SJCRH30 (cell line): ENCODE results near the gene UQCC2. TPM values are rescaled to one million over a fixed set of nuclear protein-coding genes. Genes with fewer than 3 reads are reported as not detected.
A peak's percentile ranks its signal among the peaks of the same experiment; 100 is the strongest.

Experiments used
- DNase-seq, 2 experiments: peaks; one replicate each; pipeline ENCODE4 v3.0.0-alpha.2; 2015 to 2020
- H3K27ac ChIP-seq: fragments of 250-450 bp; sonication (Bioruptor Pico); 2 replicates; pipeline ENCODE4 v1.5.1; 2020; ENCODE audit warnings: mild to moderate bottlenecking, moderate library complexity
- H3K27me3 ChIP-seq: fragments of 250-450 bp; sonication (Bioruptor Pico); 2 replicates; pipeline ENCODE4 v1.5.1; 2020; ENCODE audit warnings: mild to moderate bottlenecking, moderate library complexity
- H3K36me3 ChIP-seq: fragments of 250-450 bp; sonication (Bioruptor Pico); 2 replicates; pipeline ENCODE4 v1.5.1; 2020; ENCODE audit warnings: mild to moderate bottlenecking, moderate library complexity
- H3K4me1 ChIP-seq: fragments of 250-450 bp; sonication (Bioruptor Pico); 2 replicates; pipeline ENCODE4 v1.5.1; 2020; ENCODE audit warnings: mild to moderate bottlenecking, moderate library complexity
- H3K4me3 ChIP-seq: fragments of 250-450 bp; sonication (Bioruptor Pico); 2 replicates; pipeline ENCODE4 v1.5.1; 2020; ENCODE audit warnings: mild to moderate bottlenecking, moderate library complexity
- H3K9me3 ChIP-seq: fragments of 250-450 bp; sonication (Bioruptor Pico); replicated peaks from 2 replicates; pipeline ENCODE4 v1.5.1; 2020; ENCODE audit warnings: mild to moderate bottlenecking, moderate library complexity
- total RNA-seq: library from RNA; depleted of rRNA; stranded (reverse); fragments of >200 nt; shearing (Covaris generic); gene quantifications from 2 replicates; pipeline ENCODE4 v1.2.3, GENCODE V29; 2014

Gene UQCC2
- total RNA-seq, 1 experiment from 2014 or later: 30.7 TPM

DNA sequence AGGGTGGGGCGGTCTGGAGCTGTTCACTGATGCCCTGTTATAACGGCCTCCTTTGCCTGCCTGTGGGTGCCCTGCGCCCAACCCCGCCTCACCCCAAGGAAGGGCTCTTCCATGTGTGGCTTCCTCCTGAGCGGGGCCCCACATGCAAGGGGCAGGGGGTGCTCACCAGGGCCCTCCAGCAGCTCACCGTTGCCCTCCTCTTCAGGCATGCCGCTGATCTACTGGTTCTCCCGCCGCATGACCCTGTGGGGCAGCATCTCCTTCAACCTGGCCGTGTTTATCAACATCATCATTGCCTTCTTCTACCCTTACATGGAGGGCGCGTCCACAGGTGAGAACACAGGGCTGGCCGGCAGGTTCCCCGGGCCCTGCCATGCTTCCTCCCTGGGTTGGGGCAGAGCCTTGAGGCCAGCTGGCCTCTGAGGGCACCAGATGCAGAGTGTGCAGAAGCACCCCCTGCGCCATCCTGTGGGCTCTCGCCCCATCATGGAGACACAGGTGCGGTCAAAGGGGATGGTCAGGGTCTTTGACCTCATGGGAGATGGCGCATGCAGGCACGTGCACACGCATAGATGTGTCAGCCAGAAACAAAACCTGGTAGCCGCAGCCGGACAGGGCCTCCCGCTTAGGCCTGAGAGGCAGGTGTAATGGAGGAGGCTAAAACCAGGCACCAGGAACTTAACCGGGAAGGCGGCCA, 22.9 kb downstream of the UQCC2 start:
- no peaks in the 10 kb centered on the region for H3K9me3 ChIP-seq
- H3K27me3 ChIP-seq: no peaks in the 10 kb centered on the region
- H3K4me3 ChIP-seq: no peak overlapping the region
- no peak for DNase-seq
- no peak overlapping the region for H3K27ac ChIP-seq
- H3K36me3 ChIP-seq: no peaks in the 10 kb centered on the region
- H3K4me1 ChIP-seq: peaks cover 22% of the 10 kb centered on the region

DNA sequence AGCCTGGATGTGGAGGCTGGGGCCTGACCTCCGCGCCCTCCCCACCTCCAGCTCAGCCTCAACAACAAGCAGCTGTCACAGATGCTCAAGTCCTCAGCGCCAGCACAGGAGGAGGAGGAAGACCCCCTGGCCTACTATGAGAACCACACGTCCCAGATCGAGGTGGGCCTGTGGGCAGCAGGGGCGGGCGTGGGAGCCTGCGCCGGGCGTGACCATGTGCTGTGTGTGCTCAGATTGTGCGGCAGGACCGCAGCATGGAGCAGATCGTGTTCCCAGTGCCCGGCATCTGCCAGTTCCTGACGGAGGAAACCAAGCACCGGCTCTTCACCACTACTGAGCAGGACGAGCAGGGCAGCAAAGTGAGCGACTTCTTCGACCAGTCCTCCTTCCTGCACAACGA, 23.5 kb downstream of the UQCC2 start:
- H3K36me3 ChIP-seq: no peaks in the 10 kb centered on the region

GRCh38 chr6:33686981-33687975, 24.2 kb downstream of the UQCC2 start:
- no peak overlapping the region for H3K27ac ChIP-seq
- H3K9me3 ChIP-seq: no peaks in the 10 kb centered on the region
- DNase-seq: no peak
- H3K4me1 ChIP-seq: peaks cover 9% of the 10 kb centered on the region
- H3K27me3 ChIP-seq: no peaks in the 10 kb centered on the region
- no peak overlapping the region for H3K4me3 ChIP-seq
- H3K36me3 ChIP-seq: no peaks in the 10 kb centered on the region

More for the DNA sequence above, 23.5 kb downstream of the UQCC2 start:
- no peak overlapping the region for H3K27ac ChIP-seq
- H3K4me3 ChIP-seq: no peak overlapping the region
- peaks cover 16% of the 10 kb centered on the region for H3K4me1 ChIP-seq
- no peaks in the 10 kb centered on the region for H3K9me3 ChIP-seq
- H3K27me3 ChIP-seq: no peaks in the 10 kb centered on the region
- no peak for DNase-seq

DNA sequence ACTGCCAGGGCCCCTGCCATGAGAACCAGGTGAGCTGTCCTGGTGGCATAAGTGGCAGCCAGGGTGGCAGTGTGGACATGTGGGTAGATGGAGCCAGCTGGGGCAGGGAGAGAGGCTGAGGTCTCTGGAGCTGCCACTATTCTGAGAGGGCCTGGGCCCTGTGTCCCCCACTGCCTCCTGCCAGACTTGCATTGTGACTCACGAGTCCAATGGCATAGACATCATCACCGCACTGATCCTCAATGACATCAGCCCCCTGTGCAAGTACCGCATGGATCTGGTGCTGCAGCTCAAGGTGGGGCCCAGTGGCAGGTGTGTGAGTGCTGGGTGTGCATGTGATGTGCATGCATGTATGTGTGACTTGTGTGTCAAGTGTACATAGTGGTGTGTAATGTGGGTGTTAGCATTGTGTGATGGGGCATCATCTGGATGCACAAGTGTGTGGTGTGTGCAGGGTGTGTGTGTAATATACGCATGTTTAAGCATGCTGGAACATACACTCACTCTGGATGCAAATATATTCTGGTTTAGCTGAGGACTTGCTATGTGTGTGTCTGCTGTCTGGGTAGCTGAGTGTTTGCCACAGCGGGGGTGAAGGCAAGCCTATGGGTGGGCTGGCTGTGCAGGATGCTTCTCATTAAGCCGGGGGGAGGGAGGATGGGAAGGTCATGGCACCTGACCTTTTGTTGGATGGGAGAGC, 25.1 kb downstream of the UQCC2 start:
- no peak overlapping the region for H3K4me3 ChIP-seq
- no peaks in the 10 kb centered on the region for H3K36me3 ChIP-seq
- no peak for DNase-seq
- no peaks in the 10 kb centered on the region; the same call in 1 of the 2 replicates for H3K4me1 ChIP-seq
- H3K27me3 ChIP-seq: no peaks in the 10 kb centered on the region
- H3K27ac ChIP-seq: no peak overlapping the region
- H3K9me3 ChIP-seq: no peaks in the 10 kb centered on the region

GRCh38 chr6:33685411-33686224, 25.9 kb downstream of the UQCC2 start:
- Histone ChIP-seq H3K27ac (no peak overlapping the region), H3K36me3 (no peaks in the 10 kb centered on the region), H3K4me3 (no peak overlapping the region), H3K9me3 (no peaks in the 10 kb centered on the region), H3K4me1 (no peaks in the 10 kb centered on the region), H3K27me3 (no peaks in the 10 kb centered on the region)
- DNase-seq: no peak

DNA sequence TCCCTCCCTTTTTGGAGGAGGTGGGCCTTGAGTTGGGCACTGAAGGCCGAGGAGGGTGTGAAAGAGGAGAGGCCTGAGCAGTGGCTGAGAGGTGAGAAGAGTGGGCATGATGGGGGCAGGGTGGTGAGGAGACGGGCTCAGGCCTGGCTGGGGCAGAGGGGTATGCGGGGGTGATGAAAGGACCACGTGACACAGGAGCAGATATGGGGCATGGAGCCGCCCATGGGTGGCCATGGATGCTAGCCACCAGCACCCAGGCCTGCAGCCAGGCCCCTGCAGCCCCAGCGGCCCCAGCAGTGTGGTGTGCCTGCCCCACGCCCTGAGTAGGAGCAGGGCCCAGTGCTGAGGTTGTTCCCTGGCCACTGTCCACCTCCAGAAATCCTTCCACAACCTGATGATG, 26.5 kb downstream of the UQCC2 start:
- no peaks in the 10 kb centered on the region for H3K36me3 ChIP-seq
- H3K9me3 ChIP-seq: no peaks in the 10 kb centered on the region
- no peak overlapping the region for H3K4me3 ChIP-seq
- H3K27ac ChIP-seq: no peak overlapping the region
- no peaks in the 10 kb centered on the region for H3K4me1 ChIP-seq
- no peak for DNase-seq
- H3K27me3 ChIP-seq: no peaks in the 10 kb centered on the region

DNA sequence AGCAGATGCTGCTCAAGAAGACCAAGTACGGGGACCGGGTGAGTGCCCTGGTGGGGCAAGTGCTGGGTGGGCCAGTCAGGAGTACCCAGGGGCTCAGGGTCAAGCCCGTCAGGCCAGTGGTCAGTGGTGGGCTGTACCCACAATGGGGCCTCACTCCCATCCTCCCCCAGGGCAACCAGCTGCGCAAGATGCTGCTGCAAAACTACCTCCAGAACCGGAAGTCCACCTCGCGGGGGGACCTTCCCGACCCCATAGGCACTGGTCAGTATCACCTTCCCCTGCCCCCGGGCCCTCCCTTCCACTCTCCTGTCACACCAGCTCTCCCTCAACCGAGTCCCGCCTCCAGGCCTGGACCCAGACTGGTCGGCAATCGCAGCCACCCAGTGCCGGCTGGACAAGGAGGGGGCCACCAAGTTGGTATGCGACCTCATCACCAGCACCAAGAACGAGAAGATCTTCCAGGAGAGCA, 27.0 kb downstream of the UQCC2 start:
- H3K36me3 ChIP-seq: no peaks in the 10 kb centered on the region
- DNase-seq: no peak
- no peaks in the 10 kb centered on the region for H3K27me3 ChIP-seq

GRCh38 chr6:33683576-33684427, 27.7 kb downstream of the UQCC2 start:
- Histone ChIP-seq H3K9me3 (no peaks in the 10 kb centered on the region), H3K4me3 (no peak overlapping the region), H3K27me3 (no peaks in the 10 kb centered on the region), H3K27ac (no peak overlapping the region), H3K36me3 (no peaks in the 10 kb centered on the region), H3K4me1 (no peaks in the 10 kb centered on the region)
- DNase-seq: no peak

More for the DNA sequence above, 27.0 kb downstream of the UQCC2 start:
- no peaks in the 10 kb centered on the region for H3K4me1 ChIP-seq
- no peak overlapping the region for H3K4me3 ChIP-seq
- no peak overlapping the region for H3K27ac ChIP-seq
- H3K9me3 ChIP-seq: no peaks in the 10 kb centered on the region

GRCh38 chr6:33683051-33683571, 28.4 kb downstream of the UQCC2 start:
- DNase-seq: peak in 1 of 2 experiments; percentile 35
- Histone ChIP-seq H3K4me1 (no peaks in the 10 kb centered on the region), H3K27ac (no peak overlapping the region), H3K27me3 (no peaks in the 10 kb centered on the region), H3K4me3 (no peak overlapping the region), H3K36me3 (no peaks in the 10 kb centered on the region), H3K9me3 (no peaks in the 10 kb centered on the region)

DNA sequence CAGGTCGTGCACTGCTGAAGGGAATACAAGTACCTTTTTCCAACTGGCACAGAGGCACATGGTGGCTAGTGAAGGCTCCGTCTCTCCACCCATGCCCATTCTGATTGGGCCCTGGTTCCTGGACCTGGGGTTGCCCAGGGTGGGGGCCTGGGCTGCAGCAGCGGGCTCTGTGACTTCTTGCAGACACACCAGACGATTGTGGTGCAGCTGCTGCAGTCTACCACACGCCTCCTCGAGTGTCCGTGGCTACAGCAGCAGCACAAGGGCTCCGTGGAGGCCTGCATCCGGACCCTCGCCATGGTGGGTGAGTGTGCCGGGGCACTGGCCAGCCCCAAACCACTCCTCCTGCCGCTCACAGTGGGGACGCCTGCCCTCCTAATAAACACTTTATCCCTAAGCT, 29.2 kb downstream of the UQCC2 start:
- no peaks in the 10 kb centered on the region; the same call in 1 of the 2 replicates for H3K4me1 ChIP-seq
- H3K27me3 ChIP-seq: no peaks in the 10 kb centered on the region
- no peaks in the 10 kb centered on the region for H3K9me3 ChIP-seq
- no peak overlapping the region for H3K4me3 ChIP-seq
- no peak overlapping the region for H3K27ac ChIP-seq
- no peaks in the 10 kb centered on the region for H3K36me3 ChIP-seq
- no peak for DNase-seq

DNA sequence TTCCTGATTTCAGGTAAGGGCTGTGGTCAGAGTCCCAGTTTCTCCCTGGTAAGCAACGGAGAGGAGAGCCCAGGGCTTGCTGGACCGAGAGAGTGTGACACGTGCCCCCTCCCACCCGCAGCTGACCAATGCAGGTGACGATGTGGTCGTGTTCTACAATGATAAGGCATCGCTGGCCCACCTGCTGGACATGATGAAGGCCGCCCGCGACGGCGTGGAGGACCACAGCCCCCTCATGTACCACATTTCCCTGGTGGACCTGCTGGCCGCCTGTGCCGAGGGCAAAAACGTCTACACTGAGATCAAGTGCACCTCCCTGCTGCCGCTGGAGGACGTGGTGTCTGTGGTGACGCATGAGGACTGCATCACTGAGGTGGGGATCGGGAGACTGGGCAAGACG, 31.7 kb downstream of the UQCC2 start:
- no peak overlapping the region for H3K27ac ChIP-seq
- no peaks in the 10 kb centered on the region for H3K9me3 ChIP-seq
- H3K36me3 ChIP-seq: no peaks in the 10 kb centered on the region
- no peaks in the 10 kb centered on the region for H3K27me3 ChIP-seq
- DNase-seq: no peak
- no peaks in the 10 kb centered on the region; the same call in 1 of the 2 replicates for H3K4me1 ChIP-seq
- no peak overlapping the region for H3K4me3 ChIP-seq

- Histone ChIP-seq H3K27me3 (no peaks in the 10 kb centered on the region), H3K4me3 (no peak overlapping the region), H3K9me3 (no peaks in the 10 kb centered on the region), H3K4me1 (no peaks in the 10 kb centered on the region; the same call in 1 of the 2 replicates), H3K27ac (no peak overlapping the region), H3K36me3 (no peaks in the 10 kb centered on the region)
- no peak for DNase-seq
These were observed 32.5 kb downstream of the UQCC2 start for GRCh38 chr6:33678932-33679490.
